CD4-positive, alpha-beta T cell treated with Interleukin-2 at 100 ng/mL for 4 hours (primary cell): ENCODE results near the gene IL19.

Experiments used
- DNase-seq: peaks from one replicate; pipeline ENCODE4 v3.0.0-alpha.2; 2020; ENCODE audit warnings: low spot score

Gene IL19

DNA sequence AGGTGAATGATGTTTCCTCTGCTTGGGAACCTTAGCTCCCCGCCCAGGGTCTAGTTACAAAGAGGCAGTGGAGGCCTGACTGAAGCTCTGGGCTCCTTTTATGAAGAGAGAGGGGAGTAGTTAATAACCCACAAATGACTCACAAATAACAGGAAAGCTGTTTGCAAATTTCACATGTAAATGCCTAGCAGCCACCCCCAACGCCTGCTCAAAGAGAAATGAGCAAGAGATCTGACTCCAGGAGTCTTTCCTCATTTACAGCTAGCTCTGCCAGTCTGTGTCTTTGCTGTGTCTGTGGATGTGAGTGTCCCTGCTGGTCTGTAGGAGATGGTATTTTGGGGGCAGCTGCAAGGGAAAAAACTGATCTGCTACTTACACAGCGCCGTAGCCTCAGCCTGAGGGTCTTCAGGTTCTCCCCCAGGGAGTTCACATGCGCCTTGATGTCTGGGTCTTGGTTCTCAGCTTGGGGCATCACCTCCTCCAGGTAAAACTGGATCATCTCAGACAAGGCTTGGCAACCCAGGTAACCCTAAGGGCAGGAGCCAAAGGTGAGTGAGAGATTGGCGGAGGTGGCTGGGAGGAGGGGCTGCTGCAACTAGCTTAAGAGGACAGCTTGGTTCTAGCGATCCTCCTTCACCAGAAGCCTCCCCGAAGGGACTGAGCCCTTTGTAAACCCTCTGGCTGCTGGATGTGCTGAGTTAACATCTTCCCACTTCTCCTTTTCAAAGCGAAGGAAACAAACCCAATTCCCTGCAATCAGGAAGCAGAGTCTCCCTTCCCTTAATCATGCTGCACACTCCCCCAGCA, at the start of gene IL19:
Gene IL19 (plus strand): TSS at position 243 of the 807 bp plus-strand sequence. CDS start 65,890 bp downstream, outside the sequence.
- peak; percentile 59 for DNase-seq

GRCh38 chr1:206721454-206721853, 49.1 kb upstream of the IL19 start:
- no peak for DNase-seq

GRCh38 chr1:206722751-206723461, 47.7 kb upstream of the IL19 start:
- no peak for DNase-seq

DNA sequence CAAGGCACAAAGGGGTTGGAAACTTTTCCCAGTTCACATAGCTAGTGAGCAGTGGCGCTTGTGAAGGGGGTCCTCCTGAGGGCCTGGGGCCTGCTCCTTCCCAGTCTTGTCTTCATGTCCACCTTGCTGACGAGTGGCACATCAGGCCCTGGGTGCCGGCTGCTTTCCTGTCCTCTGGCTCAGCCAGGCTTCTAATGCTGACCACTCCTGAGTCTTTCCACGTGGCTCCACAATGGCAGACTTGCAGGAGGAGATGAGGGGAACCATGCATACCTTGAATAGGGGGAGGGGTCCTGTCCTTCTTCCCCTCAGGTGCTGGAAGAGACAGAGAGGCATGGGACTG, 47.1 kb upstream of the IL19 start:
- DNase-seq, result no peak

GRCh38 chr1:206723805-206724472, 46.6 kb upstream of the IL19 start:
- no peak for DNase-seq

DNA sequence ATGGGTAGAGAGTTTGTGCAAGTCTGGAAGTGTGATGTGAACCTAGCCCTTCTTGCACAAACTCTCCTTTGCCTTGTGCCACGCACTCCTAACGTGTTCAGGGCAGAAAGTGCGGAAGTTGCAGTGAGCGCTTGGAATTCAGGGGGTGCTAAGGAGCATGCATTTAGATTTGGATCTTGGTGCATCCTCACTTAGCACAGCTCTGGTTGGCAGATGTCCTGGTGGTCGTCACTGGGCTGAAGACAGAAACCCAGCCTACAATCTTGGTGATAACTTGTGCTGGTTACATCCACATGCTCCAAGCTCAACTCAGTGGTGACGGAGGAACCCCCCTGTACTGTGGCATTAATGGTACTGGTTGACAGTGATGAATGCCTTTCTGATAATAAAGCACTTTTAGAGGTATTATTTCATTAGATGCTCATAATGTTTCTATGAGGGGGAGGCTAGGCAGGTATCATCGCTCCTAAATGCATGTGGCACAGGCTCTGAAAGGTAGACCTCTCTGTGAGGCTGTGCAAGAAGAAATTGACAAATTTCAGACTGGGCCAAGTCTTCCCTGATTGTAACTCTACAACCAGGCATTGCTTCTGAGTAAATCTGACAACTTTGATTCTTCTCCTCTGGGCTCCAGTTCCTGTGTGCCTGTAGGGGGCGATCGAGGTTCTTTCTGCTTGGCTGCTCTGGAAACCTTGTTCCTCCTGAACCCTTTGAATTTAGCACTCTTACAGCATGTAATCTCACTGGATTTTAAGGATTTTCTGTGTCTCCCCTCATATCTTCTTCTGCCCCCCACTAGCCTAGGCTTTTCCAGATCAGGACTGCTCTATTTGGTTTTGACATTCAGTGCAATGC, 45.2 kb upstream of the IL19 start:
- peak; percentile 66 for DNase-seq

DNA sequence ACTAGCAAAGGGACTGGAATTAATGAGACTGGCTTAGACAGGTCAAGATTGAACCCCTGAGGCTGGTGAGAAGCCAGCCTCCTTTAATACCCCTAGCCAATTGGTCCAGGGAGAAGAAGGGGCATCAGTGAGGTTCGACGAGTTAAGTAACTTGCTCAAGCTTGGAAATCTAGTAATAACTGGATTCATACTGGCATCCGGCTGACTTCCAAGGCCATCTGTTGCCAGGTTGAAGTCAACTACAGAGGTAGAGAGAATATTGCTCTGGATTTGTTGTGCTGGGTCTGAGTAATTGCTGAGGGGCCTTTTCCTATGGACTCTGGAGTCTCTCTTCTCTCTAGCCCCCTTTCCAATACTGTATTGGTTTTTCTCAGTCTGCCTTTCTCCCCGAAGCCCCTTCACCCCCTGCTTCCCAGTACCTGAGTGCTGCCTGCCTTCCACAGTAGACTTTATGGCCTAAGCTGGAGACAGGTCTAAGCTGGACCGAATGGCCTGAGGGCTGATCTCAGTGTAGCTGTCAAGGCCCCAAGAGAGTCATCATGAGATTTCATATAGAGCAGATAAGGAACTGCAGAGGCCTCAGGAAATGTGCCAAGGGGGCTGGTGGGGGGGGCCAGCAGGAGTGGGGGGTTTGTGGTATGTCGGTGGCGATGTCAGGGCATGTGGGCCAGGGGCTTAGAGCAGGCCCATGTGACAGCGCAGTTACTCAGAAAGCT, 42.4 kb upstream of the IL19 start:
- DNase-seq, result no peak

GRCh38 chr1:206728697-206728987, 41.9 kb upstream of the IL19 start:
- DNase-seq, result no peak

DNA sequence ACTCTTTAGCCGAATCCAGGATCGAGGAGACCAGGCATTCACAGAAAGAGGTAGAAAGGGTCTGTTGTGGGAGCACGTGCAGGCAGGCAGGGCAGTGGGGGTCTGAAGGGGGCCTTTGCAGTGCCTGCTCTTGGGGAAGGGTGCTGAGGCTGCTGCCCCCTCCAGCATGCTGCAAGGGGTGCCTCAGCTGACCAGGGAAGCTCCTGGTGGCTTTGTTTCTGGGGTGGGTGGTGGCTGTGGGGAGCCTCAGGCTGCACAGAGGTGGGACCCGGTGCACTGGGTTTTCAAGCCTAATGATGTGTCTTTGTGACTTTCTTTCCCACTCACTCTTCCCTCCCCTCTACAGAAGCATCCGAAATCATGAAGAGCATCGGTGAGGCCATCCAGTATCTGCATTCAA, 41.5 kb upstream of the IL19 start:
- DNase-seq, result no peak

GRCh38 chr1:206729507-206729906, 41.1 kb upstream of the IL19 start:
- no peak for DNase-seq

DNA sequence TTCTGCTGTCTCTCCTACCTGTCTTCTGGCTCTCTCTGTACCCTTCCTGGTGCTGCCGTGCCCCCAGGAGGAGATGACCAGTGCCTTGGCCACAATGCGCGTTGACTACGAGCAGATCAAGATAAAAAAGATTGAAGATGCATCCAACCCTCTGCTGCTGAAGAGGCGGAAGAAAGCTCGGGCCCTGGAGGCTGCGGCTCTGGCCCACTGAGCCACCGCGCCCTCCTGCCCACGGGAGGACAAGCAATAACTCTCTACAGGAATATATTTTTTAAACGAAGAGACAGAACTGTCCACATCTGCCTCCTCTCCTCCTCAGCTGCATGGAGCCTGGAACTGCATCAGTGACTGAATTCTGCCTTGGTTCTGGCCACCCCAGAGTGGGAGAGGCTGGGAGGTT, 38.1 kb upstream of the IL19 start:
- DNase-seq, result no peak

DNA sequence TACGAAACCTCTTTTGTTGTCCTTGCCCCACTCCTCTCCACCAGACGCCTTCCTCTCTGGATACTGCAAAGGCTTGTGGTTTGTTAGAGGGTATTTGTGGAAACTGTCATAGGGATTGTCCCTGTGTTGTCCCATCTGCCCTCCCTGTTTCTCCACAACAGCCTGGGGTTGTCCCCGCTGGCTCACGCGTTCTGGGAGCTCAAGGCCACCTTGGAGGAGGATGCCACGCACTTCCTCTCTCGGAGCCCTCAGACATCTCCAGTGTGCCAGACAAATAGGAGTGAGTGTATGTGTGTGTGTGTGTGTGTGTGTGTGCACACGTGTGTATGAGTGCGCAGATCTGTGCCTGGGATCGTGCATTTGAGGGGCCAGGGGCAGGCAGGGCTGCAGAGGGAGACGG, 37.6 kb upstream of the IL19 start:
- no peak for DNase-seq

DNA sequence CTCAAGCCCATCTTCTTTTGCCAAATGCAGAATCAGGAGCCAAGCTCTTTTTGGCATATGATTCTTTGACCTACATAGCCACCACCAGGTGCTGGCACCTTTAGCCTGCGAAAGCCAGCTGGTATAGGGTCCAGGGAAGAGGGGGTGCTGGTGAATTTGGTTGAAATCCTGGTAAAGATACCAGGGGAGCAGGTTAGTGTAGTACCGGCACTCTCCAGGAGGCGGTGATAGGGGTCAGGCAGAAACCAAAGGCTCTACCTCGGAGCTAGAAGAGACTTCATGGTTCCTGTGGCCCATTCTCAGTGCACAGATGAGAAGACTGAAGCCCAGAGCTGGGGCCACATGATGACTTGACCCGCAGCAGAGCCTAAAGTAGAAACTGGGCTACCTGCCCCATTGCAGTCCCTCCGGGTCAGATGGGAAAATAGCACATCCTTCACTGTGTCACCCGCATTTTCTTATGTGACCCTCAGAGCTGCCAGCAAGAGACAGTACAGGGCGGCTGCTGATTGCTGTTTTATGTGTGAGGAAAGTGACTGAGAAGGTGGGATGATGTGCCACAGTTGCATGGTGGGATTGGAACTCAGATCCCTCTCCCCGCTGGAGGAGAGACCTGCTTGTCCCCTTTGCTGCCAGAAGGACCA, 36.0 kb upstream of the IL19 start:
- peak; percentile 77 for DNase-seq

GRCh38 chr1:206735553-206736031, 35.0 kb upstream of the IL19 start:
- DNase-seq, result no peak

- DNase-seq, result peak; percentile 62
Observed at GRCh38 chr1:206736878-206737728, 33.5 kb upstream of the IL19 start.

- peak; percentile 31 for DNase-seq
Observed at GRCh38 chr1:206737729-206738201, 32.8 kb upstream of the IL19 start.

- no peak for DNase-seq
Observed at GRCh38 chr1:206738370-206739366, 31.9 kb upstream of the IL19 start.

GRCh38 chr1:206739411-206740076, 31.0 kb upstream of the IL19 start:
- DNase-seq, result peak; percentile 16
